Measurements from ENCODE around the gene CDC42BPA.

DNA sequence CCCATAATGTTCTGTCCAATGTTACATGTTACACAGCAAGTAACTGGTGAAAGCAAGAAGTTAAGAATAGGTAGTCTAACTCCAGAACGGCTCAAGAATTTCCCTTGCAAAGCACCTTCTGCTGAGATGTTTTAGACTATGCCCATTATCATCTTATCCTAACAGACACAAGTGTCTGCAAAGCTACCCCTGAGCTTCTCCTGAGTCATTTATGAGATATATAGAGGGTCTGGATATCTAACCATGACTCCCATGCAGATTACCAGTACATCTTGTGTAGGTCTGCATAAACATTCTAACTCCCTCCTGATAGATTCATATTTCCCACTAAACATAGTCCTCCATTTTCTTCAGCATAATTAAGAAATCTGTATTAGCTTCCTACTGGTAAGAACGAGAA is 206.5 kb downstream of the CDC42BPA start:
- TF ChIP-seq SRF (IDR thresholded peaks at IDR 0.05; ENCODE audit: low read depth, low read length) (no peak), EP300 (IDR thresholded peaks at IDR 0.05; ENCODE audit: low read depth in 2 of 2, low read length in 2 of 2) (no peak), EP300 (CRISPR knock-in tag; IDR thresholded peaks at IDR 0.05; ENCODE audit: borderline replicate concordance) (no peak), SRY (CRISPR knock-in tag; IDR thresholded peaks at IDR 0.05) (no peak), ZSCAN20 (CRISPR knock-in tag; IDR thresholded peaks at IDR 0.05; ENCODE audit: borderline replicate concordance) (no peak), SNAPC4 (CRISPR knock-in tag; IDR thresholded peaks at IDR 0.05) (no peak), IRX3 (CRISPR knock-in tag; IDR thresholded peaks at IDR 0.05; ENCODE audit: borderline replicate concordance, low read depth) (no peak), ZBTB37 (CRISPR knock-in tag; IDR thresholded peaks at IDR 0.05) (no peak), ZNF883 (CRISPR knock-in tag; IDR thresholded peaks at IDR 0.05; ENCODE audit: not compliant biosample characterization) (no peak)
- TF ChIP-seq, protein P1, sequence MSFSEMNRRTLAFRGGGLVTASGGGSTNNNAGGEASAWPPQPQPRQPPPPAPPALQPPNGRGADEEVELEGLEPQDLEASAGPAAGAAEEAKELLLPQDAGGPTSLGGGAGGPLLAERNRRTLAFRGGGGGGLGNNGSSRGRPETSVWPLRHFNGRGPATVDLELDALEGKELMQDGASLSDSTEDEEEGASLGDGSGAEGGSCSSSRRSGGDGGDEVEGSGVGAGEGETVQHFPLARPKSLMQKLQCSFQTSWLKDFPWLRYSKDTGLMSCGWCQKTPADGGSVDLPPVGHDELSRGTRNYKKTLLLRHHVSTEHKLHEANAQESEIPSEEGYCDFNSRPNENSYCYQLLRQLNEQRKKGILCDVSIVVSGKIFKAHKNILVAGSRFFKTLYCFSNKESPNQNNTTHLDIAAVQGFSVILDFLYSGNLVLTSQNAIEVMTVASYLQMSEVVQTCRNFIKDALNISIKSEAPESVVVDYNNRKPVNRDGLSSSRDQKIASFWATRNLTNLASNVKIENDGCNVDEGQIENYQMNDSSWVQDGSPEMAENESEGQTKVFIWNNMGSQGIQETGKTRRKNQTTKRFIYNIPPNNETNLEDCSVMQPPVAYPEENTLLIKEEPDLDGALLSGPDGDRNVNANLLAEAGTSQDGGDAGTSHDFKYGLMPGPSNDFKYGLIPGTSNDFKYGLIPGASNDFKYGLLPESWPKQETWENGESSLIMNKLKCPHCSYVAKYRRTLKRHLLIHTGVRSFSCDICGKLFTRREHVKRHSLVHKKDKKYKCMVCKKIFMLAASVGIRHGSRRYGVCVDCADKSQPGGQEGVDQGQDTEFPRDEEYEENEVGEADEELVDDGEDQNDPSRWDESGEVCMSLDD (CRISPR knock-in tag; IDR thresholded peaks at IDR 0.05; ENCODE audit: borderline replicate concordance): no peak
- TF ChIP-seq, protein P2, sequence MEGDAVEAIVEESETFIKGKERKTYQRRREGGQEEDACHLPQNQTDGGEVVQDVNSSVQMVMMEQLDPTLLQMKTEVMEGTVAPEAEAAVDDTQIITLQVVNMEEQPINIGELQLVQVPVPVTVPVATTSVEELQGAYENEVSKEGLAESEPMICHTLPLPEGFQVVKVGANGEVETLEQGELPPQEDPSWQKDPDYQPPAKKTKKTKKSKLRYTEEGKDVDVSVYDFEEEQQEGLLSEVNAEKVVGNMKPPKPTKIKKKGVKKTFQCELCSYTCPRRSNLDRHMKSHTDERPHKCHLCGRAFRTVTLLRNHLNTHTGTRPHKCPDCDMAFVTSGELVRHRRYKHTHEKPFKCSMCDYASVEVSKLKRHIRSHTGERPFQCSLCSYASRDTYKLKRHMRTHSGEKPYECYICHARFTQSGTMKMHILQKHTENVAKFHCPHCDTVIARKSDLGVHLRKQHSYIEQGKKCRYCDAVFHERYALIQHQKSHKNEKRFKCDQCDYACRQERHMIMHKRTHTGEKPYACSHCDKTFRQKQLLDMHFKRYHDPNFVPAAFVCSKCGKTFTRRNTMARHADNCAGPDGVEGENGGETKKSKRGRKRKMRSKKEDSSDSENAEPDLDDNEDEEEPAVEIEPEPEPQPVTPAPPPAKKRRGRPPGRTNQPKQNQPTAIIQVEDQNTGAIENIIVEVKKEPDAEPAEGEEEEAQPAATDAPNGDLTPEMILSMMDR (CRISPR knock-in tag; IDR thresholded peaks at IDR 0.05): no peak
